Neural crest cell (in vitro differentiated cells): ENCODE data around the gene TCF4. TPM values are rescaled to one million over a fixed set of nuclear protein-coding genes. Genes with fewer than 3 reads are reported as not detected.

Source experiments
- DNase-seq: peaks from one replicate; pipeline ENCODE4 v3.0.0; 2021; ENCODE audit warnings: low read depth, mixed read lengths, low spot score
- H3K27ac Mint-ChIP-seq: one replicate; pipeline ENCODE4 v1.8.0; 2021; ENCODE audit warnings: mild to moderate bottlenecking, mixed read lengths; ENCODE audit not compliant: unreplicated experiment
- H3K27me3 Mint-ChIP-seq: 2 replicates; pipeline ENCODE4 v1.8.0; 2021; ENCODE audit warnings: low read depth, mild to moderate bottlenecking, mixed read lengths
- H3K36me3 Mint-ChIP-seq: 2 replicates; pipeline ENCODE4 v1.8.0; 2021; ENCODE audit warnings: low read depth, mild to moderate bottlenecking, mixed read lengths
- H3K4me1 Mint-ChIP-seq: 2 replicates; pipeline ENCODE4 v1.8.0; 2021; ENCODE audit warnings: mixed read lengths
- H3K4me3 Mint-ChIP-seq: one replicate; pipeline ENCODE4 v1.8.0; 2021; ENCODE audit warnings: mild to moderate bottlenecking, mixed read lengths
- H3K9me3 Mint-ChIP-seq: 2 replicates; pipeline ENCODE4 v1.8.0; 2021; ENCODE audit warnings: mixed read lengths
- total RNA-seq: library from RNA; stranded (reverse); gene quantifications from 2 replicates; pipeline ENCODE4 v1.2.1, GENCODE V29; 2021
- TF ChIP-seq, protein P1 (sequence below): fragments of 200-600 bp; sonication (generic); conservative IDR thresholded peaks from 2 replicates; pipeline ENCODE4 v1.5.0; 2021; ENCODE audit warnings: antibody characterized with exemption, mild to moderate bottlenecking

The TCF4 gene
- total RNA-seq, 1 donor from 2014 or later, result 89.9 TPM

DNA sequence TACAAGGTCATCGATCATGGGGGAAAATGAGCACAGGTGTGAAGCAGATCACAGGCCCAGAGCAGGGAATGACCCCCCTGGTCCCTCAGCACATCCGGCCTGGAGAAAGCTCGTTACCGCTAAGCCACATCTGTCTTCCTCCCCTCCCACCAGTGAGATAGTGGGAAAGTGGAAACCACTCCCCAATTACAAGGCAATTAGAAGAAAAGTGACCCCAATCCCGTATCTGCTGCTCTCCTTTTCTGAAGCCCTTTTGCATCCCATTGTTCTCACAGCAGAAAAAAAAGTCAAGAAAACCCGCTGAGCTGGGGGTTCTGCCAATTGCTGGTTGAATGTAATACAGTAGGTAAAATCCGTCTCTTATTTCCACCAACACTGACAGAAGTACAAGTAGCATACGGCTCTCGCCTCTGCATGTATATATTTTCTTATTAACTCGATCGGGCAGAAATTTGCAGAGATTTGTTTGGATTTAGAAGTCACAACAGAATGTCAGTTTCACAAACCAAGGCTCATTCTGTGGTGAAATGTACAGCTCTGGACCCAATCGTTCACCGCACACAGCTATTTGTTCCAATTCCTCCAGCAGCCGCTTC lies 287.0 kb downstream of the TCF4 start:
- H3K4me3 Mint-ChIP-seq, result no peak overlapping the region
- TF ChIP-seq, protein P1, sequence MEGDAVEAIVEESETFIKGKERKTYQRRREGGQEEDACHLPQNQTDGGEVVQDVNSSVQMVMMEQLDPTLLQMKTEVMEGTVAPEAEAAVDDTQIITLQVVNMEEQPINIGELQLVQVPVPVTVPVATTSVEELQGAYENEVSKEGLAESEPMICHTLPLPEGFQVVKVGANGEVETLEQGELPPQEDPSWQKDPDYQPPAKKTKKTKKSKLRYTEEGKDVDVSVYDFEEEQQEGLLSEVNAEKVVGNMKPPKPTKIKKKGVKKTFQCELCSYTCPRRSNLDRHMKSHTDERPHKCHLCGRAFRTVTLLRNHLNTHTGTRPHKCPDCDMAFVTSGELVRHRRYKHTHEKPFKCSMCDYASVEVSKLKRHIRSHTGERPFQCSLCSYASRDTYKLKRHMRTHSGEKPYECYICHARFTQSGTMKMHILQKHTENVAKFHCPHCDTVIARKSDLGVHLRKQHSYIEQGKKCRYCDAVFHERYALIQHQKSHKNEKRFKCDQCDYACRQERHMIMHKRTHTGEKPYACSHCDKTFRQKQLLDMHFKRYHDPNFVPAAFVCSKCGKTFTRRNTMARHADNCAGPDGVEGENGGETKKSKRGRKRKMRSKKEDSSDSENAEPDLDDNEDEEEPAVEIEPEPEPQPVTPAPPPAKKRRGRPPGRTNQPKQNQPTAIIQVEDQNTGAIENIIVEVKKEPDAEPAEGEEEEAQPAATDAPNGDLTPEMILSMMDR, result no peak
- no peaks in the 10 kb centered on the region for H3K27me3 Mint-ChIP-seq
- no peak for DNase-seq
- no peak overlapping the region for H3K27ac Mint-ChIP-seq
- peaks cover 33% of the 10 kb centered on the region for H3K4me1 Mint-ChIP-seq
- no peaks in the 10 kb centered on the region for H3K9me3 Mint-ChIP-seq
- H3K36me3 Mint-ChIP-seq, result no peaks in the 10 kb centered on the region

DNA sequence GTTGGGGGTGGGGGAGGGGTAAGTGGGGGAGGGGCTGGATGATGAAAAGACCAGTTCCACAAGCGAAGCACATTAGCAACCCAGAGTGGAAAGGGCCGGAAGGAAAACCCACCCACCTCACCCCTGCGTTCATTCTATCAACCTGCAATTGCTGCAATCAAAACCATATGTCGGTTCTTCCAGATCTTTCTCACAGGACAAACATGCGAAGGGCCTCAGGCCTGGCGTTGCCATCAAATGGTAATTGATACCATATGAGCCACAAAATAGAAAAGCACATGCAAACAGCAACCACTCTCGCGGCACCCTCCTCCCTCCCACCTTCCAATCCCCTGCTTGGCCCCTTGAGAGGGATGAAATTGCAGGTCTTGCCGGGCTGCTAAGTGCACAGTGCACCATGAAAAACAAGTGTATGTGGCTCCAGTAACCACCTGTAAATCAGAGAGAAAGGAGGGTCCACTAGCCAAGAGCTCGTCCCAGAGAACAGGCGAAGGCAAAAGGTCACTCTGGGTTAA lies 287.5 kb downstream of the TCF4 start:
- H3K4me3 Mint-ChIP-seq, result no peak overlapping the region
- H3K36me3 Mint-ChIP-seq, result peaks cover 1% of the 10 kb centered on the region
- H3K4me1 Mint-ChIP-seq, result peaks cover 37% of the 10 kb centered on the region
- no peak overlapping the region for H3K27ac Mint-ChIP-seq
- H3K9me3 Mint-ChIP-seq, result no peaks in the 10 kb centered on the region
- no peaks in the 10 kb centered on the region for H3K27me3 Mint-ChIP-seq
- no peak for DNase-seq
- TF ChIP-seq, protein P1, result no peak

DNA sequence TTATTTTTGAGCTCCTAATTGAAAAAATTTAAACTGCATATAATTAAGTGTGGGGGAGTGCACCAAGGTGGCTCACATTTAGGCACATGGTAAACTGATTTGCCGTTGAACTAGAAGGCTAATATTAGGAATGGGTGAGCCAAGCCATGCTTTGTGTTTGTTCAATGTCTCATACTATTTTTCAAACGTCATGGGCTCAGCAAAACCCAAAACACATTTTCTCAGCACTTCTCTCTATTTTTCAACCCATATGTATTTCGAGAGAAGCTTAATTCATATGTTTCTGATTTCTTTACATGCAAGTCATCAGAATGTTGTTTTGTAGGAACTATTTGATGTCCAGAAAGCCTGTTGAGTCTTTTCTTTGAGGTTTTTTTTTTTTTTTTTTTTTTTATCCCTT lies 291.2 kb downstream of the TCF4 start:
- TF ChIP-seq, protein P1, result no peak
- no peaks in the 10 kb centered on the region for H3K27me3 Mint-ChIP-seq
- peaks cover 11% of the 10 kb centered on the region for H3K36me3 Mint-ChIP-seq
- H3K9me3 Mint-ChIP-seq, result no peaks in the 10 kb centered on the region
- H3K4me3 Mint-ChIP-seq, result no peak overlapping the region
- H3K4me1 Mint-ChIP-seq, result peaks cover 33% of the 10 kb centered on the region
- no peak overlapping the region for H3K27ac Mint-ChIP-seq
- DNase-seq, result no peak

DNA sequence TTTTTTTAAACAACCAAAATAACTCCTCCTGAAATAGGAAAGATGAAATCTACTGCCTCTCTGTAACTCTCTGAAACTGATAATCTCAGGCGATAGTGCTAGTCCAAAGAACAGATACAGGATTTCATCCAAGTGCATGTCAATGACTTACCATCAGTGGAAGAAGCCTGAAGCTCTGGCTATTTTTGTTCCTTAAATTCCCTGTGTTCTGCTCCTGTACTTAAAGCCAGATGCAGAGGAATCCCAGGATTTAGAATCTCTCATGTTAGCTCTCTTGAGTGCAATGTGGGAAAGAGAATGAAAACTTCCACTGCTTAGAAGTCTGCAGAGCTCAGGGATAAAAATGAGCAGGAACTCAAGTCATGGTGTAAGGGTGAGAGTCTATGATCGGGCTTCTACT lies 291.9 kb downstream of the TCF4 start:
- DNase-seq, result no peak
- Mint-ChIP-seq H3K27ac (no peak overlapping the region), H3K9me3 (no peaks in the 10 kb centered on the region), H3K4me3 (no peak overlapping the region), H3K36me3 (peaks cover 11% of the 10 kb centered on the region), H3K27me3 (no peaks in the 10 kb centered on the region), H3K4me1 (peaks cover 28% of the 10 kb centered on the region)
- TF ChIP-seq, protein P1, result no peak

DNA sequence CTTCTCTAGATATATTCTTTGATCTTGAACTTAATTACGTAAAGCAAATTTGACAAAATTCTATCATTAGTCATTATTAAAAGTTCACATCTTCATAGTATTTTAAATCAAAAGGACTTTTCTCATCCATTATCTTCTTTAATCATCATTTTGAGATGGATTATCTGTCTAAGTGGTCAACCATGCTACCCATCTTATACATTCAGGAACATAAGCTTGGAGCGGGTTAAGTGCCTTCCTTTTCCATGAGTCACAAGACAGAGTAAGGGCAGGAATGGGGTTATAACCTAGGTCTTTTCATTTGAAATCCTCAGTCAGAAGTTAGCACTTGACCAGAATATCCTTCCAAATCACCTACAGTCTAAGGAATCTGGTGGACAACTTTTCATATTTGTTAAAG lies 297.1 kb downstream of the TCF4 start:
- DNase-seq, result no peak
- H3K27ac Mint-ChIP-seq, result no peak overlapping the region
- H3K4me3 Mint-ChIP-seq, result no peak overlapping the region
- H3K9me3 Mint-ChIP-seq, result no peaks in the 10 kb centered on the region
- peaks cover 11% of the 10 kb centered on the region for H3K36me3 Mint-ChIP-seq
- TF ChIP-seq, protein P1, result no peak
- peaks cover 26% of the 10 kb centered on the region for H3K4me1 Mint-ChIP-seq
- no peaks in the 10 kb centered on the region for H3K27me3 Mint-ChIP-seq
